HG03571 (cell line): Measurements from ENCODE around the gene CNTROB.

Source experiments
- ATAC-seq: cut with Tn5 transposase; IDR thresholded peaks from one replicate; pipeline ENCODE4 v1.9.1; 2021; ENCODE audit not compliant: unreplicated experiment

Gene CNTROB

GRCh38 chr17:7987112-7987893 lies 55.3 kb downstream of the CNTROB start:
- ATAC-seq, result no peak

DNA sequence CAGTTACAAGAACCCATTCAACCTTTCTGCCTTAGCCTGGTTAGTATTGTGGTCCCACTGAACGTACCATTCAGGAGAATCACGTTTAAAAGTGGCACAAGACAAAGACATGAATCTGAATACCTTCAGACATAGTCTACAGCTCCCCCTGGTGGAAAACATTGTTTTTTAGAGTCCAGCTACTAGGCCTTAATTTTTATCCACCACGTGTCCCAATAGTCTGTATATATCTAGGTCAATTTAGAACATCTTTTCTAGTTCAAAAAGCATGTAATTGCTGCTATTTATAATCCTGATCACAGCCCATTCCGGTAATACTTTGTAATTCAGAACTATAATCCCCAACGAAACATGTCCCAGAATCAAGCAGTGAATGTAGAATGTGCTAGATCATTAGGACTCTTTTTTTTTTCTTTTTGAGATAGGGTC lies 56.8 kb downstream of the CNTROB start:
- ATAC-seq, result no peak

DNA sequence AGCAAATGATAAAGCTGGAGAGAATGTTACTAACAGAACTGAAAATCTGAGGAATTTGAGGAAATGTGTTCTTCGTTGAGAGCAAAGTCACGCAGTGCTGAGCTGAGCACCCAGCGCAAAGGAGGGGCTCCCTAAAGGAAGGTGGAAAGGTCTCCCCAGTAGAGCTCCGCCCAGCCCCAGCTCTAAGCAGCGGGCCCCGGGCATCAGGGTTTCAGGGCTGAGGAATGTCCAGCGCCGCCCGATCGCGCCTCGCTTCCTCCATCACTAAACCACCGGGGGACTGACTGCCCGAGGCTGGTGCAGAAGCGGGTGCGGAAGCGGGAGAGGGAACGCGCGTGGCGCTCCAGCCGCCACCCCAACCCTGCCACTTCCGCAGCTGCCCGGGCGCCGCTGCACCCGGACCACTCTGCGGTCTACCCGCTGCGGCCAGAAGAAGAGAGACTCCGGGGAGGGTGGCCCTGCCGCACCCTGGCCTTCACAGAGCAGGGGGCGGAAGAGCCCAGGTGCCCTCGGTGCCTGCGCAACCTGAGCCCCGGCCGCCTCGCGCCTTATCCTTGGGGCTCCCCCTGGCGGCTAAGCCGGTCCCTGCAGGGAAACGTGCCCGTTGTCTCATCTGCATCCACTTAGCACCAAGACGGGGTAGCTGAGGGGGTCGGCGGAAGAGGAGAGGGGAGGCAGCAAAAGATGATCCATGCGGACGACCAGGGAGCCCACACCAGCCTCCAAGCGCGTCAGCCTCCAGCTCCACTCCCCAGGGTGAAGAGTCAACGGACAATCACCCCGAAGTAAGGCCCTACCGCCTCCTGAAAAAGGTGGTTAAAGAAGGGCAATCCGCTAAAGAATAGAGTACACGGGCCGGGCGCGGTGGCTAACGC lies 58.0 kb downstream of the CNTROB start:
- peak; percentile 79 for ATAC-seq

- no peak for ATAC-seq
Measured at GRCh38 chr17:7992516-7992915, 60.5 kb downstream of the CNTROB start.

- ATAC-seq, result no peak
Measured at GRCh38 chr17:7992924-7993323, 60.9 kb downstream of the CNTROB start.

- ATAC-seq, result no peak
Measured at GRCh38 chr17:7993972-7994589, 62.1 kb downstream of the CNTROB start.

GRCh38 chr17:7995724-7996123 lies 63.7 kb downstream of the CNTROB start:
- no peak for ATAC-seq

GRCh38 chr17:7997186-7997585 lies 65.2 kb downstream of the CNTROB start:
- no peak for ATAC-seq
